SKM-1 treated with dmso at 0.1 percent for 144 hours (cell line): ENCODE data around the gene MYO18A.

ENCODE experiments used
- DNase-seq: peaks from one replicate; lab custom pipeline; 2025; ENCODE audit not compliant: unreplicated experiment; lab: John Stamatoyannopoulos, UW

MYO18A gene

DNA sequence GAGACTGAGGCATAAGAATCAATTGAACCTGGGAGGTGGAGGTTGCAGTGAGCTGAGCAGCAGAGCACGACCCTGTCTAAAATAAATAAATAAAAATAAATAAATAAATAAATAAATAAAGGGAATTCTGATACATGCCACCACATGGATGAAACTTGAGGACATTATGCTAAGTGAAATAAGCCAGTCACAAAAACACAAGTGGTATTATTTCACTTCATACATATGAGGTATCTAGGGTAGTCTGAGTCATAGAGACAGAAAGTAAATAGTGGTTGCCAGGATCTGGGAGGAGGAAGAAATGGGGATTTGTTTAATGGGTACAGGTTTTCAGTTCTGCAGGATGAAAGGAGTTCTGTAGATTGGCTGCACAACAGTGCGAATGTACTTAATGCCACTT, 120.9 kb downstream of the MYO18A start:
- no peak for DNase-seq

DNA sequence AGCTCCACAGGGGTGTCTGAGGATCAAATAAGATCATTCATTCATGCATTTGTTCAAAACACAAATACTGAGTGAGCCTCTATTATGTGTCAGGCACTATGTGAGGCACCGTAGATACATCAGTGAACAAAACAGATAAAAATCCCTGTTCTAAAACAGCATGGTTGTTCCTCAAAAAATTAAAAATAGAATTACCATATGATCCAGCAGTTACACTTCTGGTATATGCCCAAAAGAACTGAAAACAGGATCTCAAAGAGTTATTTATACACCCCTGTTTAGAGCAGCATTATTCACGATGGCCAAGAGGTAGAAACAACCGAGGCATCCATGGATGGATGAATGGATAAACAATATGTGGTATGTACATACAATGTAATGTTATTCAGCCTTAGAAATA, 121.8 kb downstream of the MYO18A start:
- DNase-seq: no peak

GRCh38 chr17:29057361-29057760, 122.8 kb downstream of the MYO18A start:
- no peak for DNase-seq

DNA sequence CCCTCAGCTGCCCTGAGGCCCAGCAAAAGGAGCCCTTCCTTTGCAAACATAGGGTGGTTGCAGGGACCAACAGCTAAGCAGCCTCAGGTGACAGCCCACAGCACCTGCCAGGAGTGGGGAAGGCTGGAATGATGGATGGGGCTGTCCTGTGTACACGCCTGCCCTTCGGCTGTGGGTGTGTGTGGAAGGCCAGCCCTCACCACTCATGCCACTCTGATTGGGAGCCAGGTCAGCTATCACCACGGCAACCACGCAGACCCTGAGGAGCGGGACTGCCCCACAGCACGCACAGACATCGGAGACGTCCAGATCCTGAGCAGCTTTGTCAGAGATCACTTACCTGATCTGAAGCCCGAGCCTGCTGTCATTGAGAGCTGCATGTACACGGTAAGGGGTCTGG, 125.4 kb downstream of the MYO18A start:
- DNase-seq: no peak

- no peak for DNase-seq
These were observed 128.5 kb downstream of the MYO18A start for GRCh38 chr17:29051731-29052130.

DNA sequence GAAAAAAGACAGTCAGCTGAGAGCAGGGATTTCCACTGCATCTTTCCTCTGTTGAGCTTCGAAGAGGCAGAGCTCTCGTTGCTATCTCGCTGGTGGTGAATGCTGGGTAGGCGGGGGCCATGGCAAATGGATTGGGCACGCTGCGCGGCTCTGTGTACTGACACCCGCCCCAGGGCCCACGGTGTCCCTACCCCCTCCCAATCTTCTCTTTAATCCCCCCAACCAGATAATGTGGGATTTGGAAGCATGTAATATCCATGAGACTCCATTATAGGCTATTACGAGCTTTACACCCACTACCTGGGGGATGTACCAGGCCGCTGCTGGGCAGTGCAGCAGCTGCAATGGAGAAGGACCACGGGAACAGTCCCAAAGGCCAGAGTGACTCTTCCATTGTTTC, 129.0 kb downstream of the MYO18A start:
- DNase-seq: no peak

DNA sequence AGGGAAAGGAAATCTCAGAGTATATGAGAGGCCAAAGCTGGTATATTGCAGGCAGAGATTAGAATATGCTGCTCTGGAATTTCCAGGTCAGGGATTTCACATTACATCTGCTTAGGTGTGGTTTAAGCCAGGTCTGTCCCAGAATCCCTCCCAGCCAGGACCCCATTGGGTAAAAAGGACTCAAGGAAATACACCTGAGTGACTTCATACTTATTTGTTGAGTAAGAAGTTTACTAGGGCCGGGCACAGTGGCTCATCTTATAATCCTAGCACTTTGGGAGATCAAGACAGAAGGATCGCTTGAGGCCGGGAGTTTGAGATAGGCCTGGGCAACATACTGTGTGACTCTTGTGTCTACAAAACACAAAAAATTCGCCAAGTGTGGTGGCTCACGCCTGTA, 130.0 kb downstream of the MYO18A start:
- no peak for DNase-seq

- DNase-seq: no peak
These were observed 130.6 kb downstream of the MYO18A start for GRCh38 chr17:29049541-29050145.

GRCh38 chr17:29048440-29049368, 131.5 kb downstream of the MYO18A start:
- DNase-seq: no peak

DNA sequence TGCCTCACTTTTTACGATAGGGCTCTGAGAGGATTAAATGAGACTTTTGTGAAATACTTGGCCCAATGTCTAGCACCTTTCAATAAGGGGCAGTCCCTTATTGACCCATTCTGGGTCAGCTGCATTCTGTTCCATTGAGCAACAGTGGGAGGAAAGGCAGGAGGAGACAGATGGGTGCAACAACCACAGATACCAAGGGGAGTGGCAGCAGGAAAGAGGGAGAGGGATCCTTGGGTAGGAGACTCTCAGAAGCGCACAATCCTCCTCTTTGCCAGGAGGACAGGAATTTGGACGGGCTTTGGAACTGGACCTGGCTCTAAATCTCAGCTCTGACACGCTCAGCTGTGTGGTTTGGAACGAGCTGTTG, 133.7 kb downstream of the MYO18A start:
- DNase-seq: peak; percentile 30

DNA sequence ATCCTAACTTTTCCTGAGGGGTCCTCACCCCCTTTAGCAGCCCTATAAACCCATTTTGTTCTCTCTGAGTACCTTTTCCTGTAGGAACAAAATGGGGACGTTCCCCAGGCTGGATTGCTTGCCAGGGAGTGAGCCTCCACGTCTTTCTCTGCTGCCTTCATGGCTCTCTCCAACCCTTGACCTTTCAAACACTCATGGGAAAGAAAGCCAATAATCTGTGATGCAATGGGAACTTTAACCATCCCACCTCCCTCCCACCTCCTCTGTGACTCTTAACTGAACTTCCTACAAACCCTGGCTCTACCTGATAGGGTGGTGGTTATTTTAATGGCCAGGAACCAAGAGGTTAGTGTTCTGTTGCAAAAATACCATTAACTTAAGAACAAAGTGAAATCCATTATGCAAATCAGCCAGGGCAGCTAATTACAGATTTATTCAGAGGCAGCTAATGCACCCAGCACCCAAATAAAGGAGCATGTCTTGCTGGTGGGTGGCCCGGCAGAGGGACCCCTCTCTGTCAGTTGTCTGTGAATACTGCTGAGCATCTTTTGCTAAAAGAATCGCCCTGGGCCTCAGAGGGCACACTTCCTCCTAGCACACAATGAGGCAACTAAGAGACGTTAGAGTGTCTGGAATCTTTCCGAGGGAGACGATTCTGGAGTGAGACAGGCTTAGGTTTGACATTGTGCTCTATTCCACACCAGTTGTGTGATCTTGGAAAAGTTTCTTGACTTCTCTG, 134.3 kb downstream of the MYO18A start:
- peak; percentile 37 for DNase-seq

DNA sequence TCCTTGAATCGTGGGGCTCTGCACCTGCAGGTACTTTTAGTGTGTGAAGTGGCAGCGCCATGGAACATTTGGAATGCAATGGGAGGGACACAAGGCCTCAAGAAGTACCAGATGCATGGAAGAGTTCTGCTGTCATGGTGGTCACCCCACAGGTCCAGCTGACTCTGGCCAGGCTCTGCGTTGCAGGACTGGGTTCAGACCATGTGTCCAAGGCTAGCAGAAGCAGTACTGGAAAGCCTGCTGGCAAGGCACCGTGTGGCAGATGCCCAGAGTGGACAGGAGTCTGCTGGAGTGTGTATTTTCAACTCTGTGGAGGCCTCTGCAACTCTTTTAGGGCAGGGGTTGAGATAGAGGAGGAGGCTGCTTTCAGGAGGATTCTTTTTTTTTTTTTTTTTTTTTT, 135.2 kb downstream of the MYO18A start:
- DNase-seq: no peak

DNA sequence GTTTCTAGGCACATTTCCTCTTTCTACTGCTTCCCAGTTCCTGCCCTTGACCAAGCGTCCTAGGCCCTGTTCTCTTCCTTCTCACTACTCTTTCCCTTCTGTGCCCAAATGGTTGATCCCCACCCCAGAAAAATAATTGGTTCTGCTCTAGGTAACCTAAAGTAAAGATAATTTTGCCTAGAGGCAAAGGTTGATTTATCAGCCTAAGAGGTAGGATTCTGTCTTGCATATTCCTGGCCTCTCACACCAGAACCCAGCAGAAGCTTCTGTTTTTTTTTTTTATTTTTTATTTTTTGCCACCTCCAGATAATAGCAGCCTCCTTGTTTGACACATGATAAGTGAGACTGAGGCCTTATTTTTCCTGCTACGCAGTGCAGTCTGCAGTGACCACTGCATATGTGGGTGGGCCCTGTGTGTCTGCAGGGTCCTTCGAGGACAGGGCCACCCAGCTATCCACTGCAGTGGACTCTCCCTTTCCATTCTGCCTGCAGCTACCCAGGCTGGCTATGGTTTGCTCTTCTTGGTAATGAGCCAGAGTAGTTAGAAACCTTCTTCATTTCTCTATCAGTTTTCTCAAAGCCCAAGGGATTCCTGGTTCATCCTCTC, 136.6 kb downstream of the MYO18A start:
- no peak for DNase-seq

- DNase-seq: peak; percentile 78
These were observed 137.3 kb downstream of the MYO18A start, which contains the start of gene PIPOX for GRCh38 chr17:29042679-29043538. Gene PIPOX, plus strand, starts transcription at chr17:29043141. Its CDS starts 85 bp downstream, at chr17:29043226.

GRCh38 chr17:29042026-29042678, 138.0 kb downstream of the MYO18A start:
- DNase-seq: no peak

- DNase-seq: no peak
These were observed 138.6 kb downstream of the MYO18A start for GRCh38 chr17:29041571-29041970.

DNA sequence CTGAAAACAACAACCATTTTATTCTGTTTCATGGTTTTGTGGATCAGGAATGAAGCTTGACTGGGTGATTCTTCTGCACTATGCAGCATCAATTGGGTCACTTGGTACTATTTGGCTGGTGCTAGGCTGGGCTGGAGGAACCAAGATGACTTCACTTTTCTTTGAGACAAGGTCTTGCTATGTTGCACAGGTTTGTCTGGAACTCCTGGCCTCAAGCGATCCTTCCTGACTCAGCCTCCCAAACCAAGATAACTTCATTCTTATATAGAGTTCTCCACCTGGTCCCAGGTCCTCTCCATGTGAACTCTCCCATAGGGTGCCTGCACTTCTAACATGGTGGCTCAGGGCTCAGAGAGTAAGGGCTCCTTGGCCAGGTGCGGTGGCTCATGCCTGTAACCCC, 139.1 kb downstream of the MYO18A start:
- no peak for DNase-seq

- no peak for DNase-seq
These were observed 140.2 kb downstream of the MYO18A start for GRCh38 chr17:29039764-29040598.
